HepG2 (cell line): ENCODE measurements around the gene SGIP1. TPM values are rescaled to one million over a fixed set of nuclear protein-coding genes. Genes with fewer than 3 reads are reported as not detected.

Experiments used
- ATAC-seq: fragments of 200-7000 bp; cut with Tn5 transposase; 3 replicates; pipeline ENCODE4 v1.9.1; 2020; ENCODE audit warnings: mild to moderate bottlenecking, moderate library complexity
- BruUV-seq: library from RNA; stranded (reverse); fragments of 400-500 nt; replicated peaks from 2 replicates; lab custom pipeline; 2021; lab: Mats Ljungman, UMichigan
- CTCF ChIA-PET: fragments of 300-600 bp; formaldehyde crosslinking; extraction: SDS; loops from one replicate; lab custom pipeline; 2021; ENCODE audit warnings: low total read pairs, inconsistent platforms, low intra/inter-chr PET ratio; lab: Yijun Ruan, JAX
- POLR2A ChIA-PET: fragments of 350-600 bp; sonication (Branson Sonifier 250); formaldehyde crosslinking; loops from one replicate; lab custom pipeline; 2020; ENCODE audit warnings: antibody characterized with exemption, inconsistent platforms; lab: Yijun Ruan, JAX
- DNase-seq: peaks from one replicate; pipeline ENCODE4 v3.0.0-alpha.2; 2015; ENCODE audit warnings: low spot score
- FAIRE-seq: peaks from 3 replicates; lab custom pipeline; 2011; peaks lifted over from hg19 to GRCh38; lab: Jason Lieb, UNC
- H2AFZ ChIP-seq: one replicate; pipeline ENCODE4 v1.6.1; 2011; ENCODE audit warnings: low read length, inconsistent platforms
- H3K27ac ChIP-seq: fragments of 300-600 bp; 3 replicates; pipeline ENCODE4 v1.8.0; 2011; ENCODE audit warnings: mixed run types, mild to moderate bottlenecking, mixed read lengths, low read length, inconsistent platforms; ENCODE audit not compliant: insufficient read depth; ENCODE audit errors: extremely low read length
- H3K27me3 ChIP-seq, 2 experiments: fragments of 200-600 bp in 1 of 2; 2 replicates in 1 of 2; 3 replicates in 1 of 2; pipeline versions ENCODE4 v1.6.0 to v1.8.0; 2011; ENCODE audit warnings: low read length in 2 of 2, mild to moderate bottlenecking in 2 of 2, moderate library complexity in 2 of 2, inconsistent platforms in 1 of 2; ENCODE audit not compliant: insufficient read depth in 2 of 2, control insufficient read depth in 1 of 2
- H3K36me3 ChIP-seq, 2 experiments: fragments of 200-600 bp in 1 of 2; replicated peaks in 1 of 2; 2 replicates in 1 of 2; 3 replicates in 1 of 2; pipeline versions ENCODE4 v1.5.1 to v1.8.0; 2011; ENCODE audit warnings: low read length in 2 of 2, inconsistent platforms in 1 of 2; ENCODE audit not compliant: insufficient read depth in 2 of 2, control insufficient read depth in 1 of 2
- H3K4me1 ChIP-seq: 2 replicates; pipeline ENCODE4 v1.5.1; 2012; ENCODE audit warnings: low read length, inconsistent platforms; ENCODE audit not compliant: insufficient read depth
- H3K4me2 ChIP-seq: 2 replicates; pipeline ENCODE4 v1.6.0; 2011; ENCODE audit warnings: low read depth, low read length, inconsistent platforms
- H3K4me3 ChIP-seq, 3 experiments: fragments of 200-600 bp in 1 of 3; sonication (generic), shearing (Covaris generic) in 1 of 3; replicated peaks in 1 of 3; 2 replicates each; pipeline ENCODE4 v1.5.1; 2011 to 2016; ENCODE audit warnings: low read length in 3 of 3, inconsistent platforms in 2 of 3, low read depth in 2 of 3, mild to moderate bottlenecking in 2 of 3, control low read depth in 1 of 3, mixed read lengths in 1 of 3; ENCODE audit not compliant: insufficient read depth in 1 of 3
- H3K79me2 ChIP-seq: one replicate; pipeline ENCODE4 v1.6.1; 2011; ENCODE audit warnings: low read length, inconsistent platforms; ENCODE audit not compliant: insufficient read depth
- H3K9ac ChIP-seq: 2 replicates; pipeline ENCODE4 v1.6.0; 2011; ENCODE audit warnings: mild to moderate bottlenecking, low read depth, low read length, inconsistent platforms; ENCODE audit not compliant: insufficient read depth
- H3K9me3 ChIP-seq: 2 replicates; pipeline ENCODE4 v1.5.1; 2012; ENCODE audit warnings: mild to moderate bottlenecking, low read length
- H4K20me1 ChIP-seq: 2 replicates; pipeline ENCODE4 v1.6.0; 2011; ENCODE audit warnings: inconsistent platforms, mild to moderate bottlenecking, low read length, moderate library complexity; ENCODE audit not compliant: insufficient read depth
- ARNT ChIP-seq: fragments of 450-650 bp; IDR thresholded peaks from 2 replicates; pipeline ENCODE4 v1.6.1; 2017
- BCL6 ChIP-seq: IDR thresholded peaks from 2 replicates; pipeline ENCODE4 v1.6.1; 2016; ENCODE audit warnings: missing genetic modification reagents, missing compliant biosample characterization
- DNMT3B ChIP-seq: conservative IDR thresholded peaks from 2 replicates; pipeline ENCODE4 v1.6.1; 2016; ENCODE audit warnings: missing biosample characterization, control low read depth
- HNF4A ChIP-seq: sonication (generic); formaldehyde crosslinking; IDR thresholded peaks from 2 replicates; pipeline ENCODE4 v1.4.0; 2020; ENCODE audit warnings: missing genetic modification reagents
- IKZF4 ChIP-seq: sonication (generic); formaldehyde crosslinking; IDR thresholded peaks from 2 replicates; pipeline ENCODE4 v1.5.1; 2020; ENCODE audit warnings: borderline replicate concordance, mild to moderate bottlenecking, low read depth, missing genetic modification reagents; ENCODE audit errors: not compliant biosample characterization
- NR2F2 ChIP-seq: IDR thresholded peaks from 2 replicates; pipeline ENCODE4 v1.6.1; 2012; ENCODE audit warnings: low read depth, inconsistent platforms, borderline replicate concordance
- POGZ ChIP-seq: sonication (generic); formaldehyde crosslinking; IDR thresholded peaks from 2 replicates; pipeline ENCODE4 v1.4.0; 2020; ENCODE audit warnings: mild to moderate bottlenecking, missing genetic modification reagents
- PRPF4 ChIP-seq: fragments of 200-400 bp; formaldehyde crosslinking; IDR thresholded peaks from 2 replicates; pipeline ENCODE4 v1.6.1; 2016; ENCODE audit warnings: low read length, low read depth; ENCODE audit not compliant: poor library complexity, severe bottlenecking
- REPIN1 ChIP-seq: sonication (generic); formaldehyde crosslinking; IDR thresholded peaks from 2 replicates; pipeline ENCODE4 v1.8.0; 2022; ENCODE audit warnings: missing genetic modification reagents, low read depth, mild to moderate bottlenecking, borderline replicate concordance
- SPEN ChIP-seq: sonication (generic); formaldehyde crosslinking; IDR thresholded peaks from 2 replicates; pipeline ENCODE4 v1.5.1; 2020; ENCODE audit warnings: low read depth, mild to moderate bottlenecking, missing genetic modification reagents
- ZNF136 ChIP-seq: sonication (generic); formaldehyde crosslinking; IDR thresholded peaks from 2 replicates; pipeline ENCODE4 v1.8.1; 2022; ENCODE audit warnings: low read depth, mild to moderate bottlenecking, moderate library complexity, missing genetic modification reagents
- ZNF407 ChIP-seq: sonication (generic); formaldehyde crosslinking; IDR thresholded peaks from one replicate; pipeline ENCODE4 v1.5.1; 2020; ENCODE audit warnings: mild to moderate bottlenecking, missing genetic modification reagents; ENCODE audit errors: not compliant biosample characterization
- ZNF430 ChIP-seq: sonication (generic); formaldehyde crosslinking; IDR thresholded peaks from 2 replicates; pipeline ENCODE4 v1.9.0; 2021; ENCODE audit warnings: mild to moderate bottlenecking, missing genetic modification reagents
- ZNF563 ChIP-seq: sonication (generic); formaldehyde crosslinking; IDR thresholded peaks from 2 replicates; pipeline ENCODE4 v1.8.0; 2022; ENCODE audit warnings: mild to moderate bottlenecking, moderate library complexity, missing genetic modification reagents
- ZNF720 ChIP-seq: sonication (generic); formaldehyde crosslinking; IDR thresholded peaks from 2 replicates; pipeline ENCODE4 v1.4.0; 2020; ENCODE audit warnings: missing genetic modification reagents
- ZNF75D ChIP-seq: sonication (generic); formaldehyde crosslinking; IDR thresholded peaks from 2 replicates; pipeline ENCODE4 v1.8.1; 2023; ENCODE audit warnings: missing genetic modification reagents, mild to moderate bottlenecking, borderline replicate concordance
- WGBS: methylation state at CpG from one replicate; pipeline ENCODE4 v1.1.6; 2017; ENCODE audit warnings: low lambda C conversion rate; 5-methylcytosine and 5-hydroxymethylcytosine counted together
- in situ Hi-C: cut with HindIII; loops from 2 replicates; pipeline ENCODE4 v1.10.0; 2017; ENCODE audit warnings: low pct_unique_long_range_greater_than_20kb; ENCODE audit not compliant: extremely low pct_ligation_motif_present
- intact Hi-C: fragments of 100-400 bp; cut with micrococcal nuclease; formaldehyde crosslinking; loops from one replicate; pipeline ENCODE4 v1.10.0; 2022; ENCODE audit not compliant: unreplicated experiment
- polyA plus RNA-seq, 8 experiments: library from polyadenylated mRNA; depleted of rRNA in 3 of 8; stranded (reverse) in 7 of 8; unstranded in 1 of 8; fragments of >200 nt; fragmentation: Illumina TruSeq in 4 of 8; extraction: Trizol in 4 of 8; gene quantifications; 2 replicates each; pipeline versions ENCODE4 v1.2.1 to v1.2.3, GENCODE V29; 2011 to 2016; ENCODE audit warnings: low read depth in 4 of 8, missing spikeins in 1 of 8, mixed read lengths in 1 of 8; ENCODE audit not compliant: insufficient read depth in 1 of 8
- total RNA-seq, 5 experiments: library from RNA; depleted of rRNA; stranded (reverse); fragments of >200 nt; fragmentation: Illumina TruSeq; extraction: Trizol; gene quantifications; 2 replicates each; pipeline ENCODE4 v1.2.3, GENCODE V29; 2016; ENCODE audit warnings: low read depth in 1 of 5

Gene SGIP1
- total and polyA plus RNA-seq, 2 of the 13 experiments (the other 11 are each of a cell fraction or from before 2014, with no cell fraction given): not detected

GRCh38 chr1:66758241-66758755 is 224.3 kb downstream of the SGIP1 start (continued):
- TF ChIP-seq PRPF4 (no peak), DNMT3B (CRISPR knock-in tag) (no peak), HNF4A (CRISPR knock-in tag) (no peak), REPIN1 (CRISPR knock-in tag) (no peak)

- Histone ChIP-seq H3K4me3 (no peak overlapping the region), H3K27ac (no peak overlapping the region), H3K36me3 (no peaks in the 10 kb centered on the region), H3K79me2 (no peaks in the 10 kb centered on the region), H4K20me1 (no peaks in the 10 kb centered on the region), H3K4me2 (no peak overlapping the region), H3K27me3 (no peaks in the 10 kb centered on the region; a peak in 1 of 5 replicates), H3K4me1 (no peaks in the 10 kb centered on the region), H3K9me3 (no peaks in the 10 kb centered on the region), H2AFZ (no peak overlapping the region), H3K9ac (no peak overlapping the region)
- FAIRE-seq (no peak), DNase-seq (no peak), ATAC-seq (no peak)
- intact Hi-C loops (no loop called here), in situ Hi-C loops (loop anchor here (10.0 kb wide), 1 partner anchor 384 kb away; no protein-coding TSS in a partner anchor)
- no TSS peak for BruUV-seq
- WGBS: 0% methylated on average over 1 of the region's 1 CpG
- ChIA-PET POLR2A (no interaction called here), CTCF (no interaction called here)
- TF ChIP-seq SPEN (CRISPR knock-in tag): no peak
- TF ChIP-seq ZNF430 (CRISPR knock-in tag): no peak
- TF ChIP-seq ARNT: no peak
- TF ChIP-seq ZNF136 (CRISPR knock-in tag): no peak
- no peak for TF ChIP-seq ZNF75D (CRISPR knock-in tag)
- no peak for TF ChIP-seq IKZF4 (CRISPR knock-in tag)
- no peak for TF ChIP-seq BCL6 (CRISPR knock-in tag)
- TF ChIP-seq NR2F2: no peak
- no peak for TF ChIP-seq POGZ
- no peak for TF ChIP-seq ZNF720
- no peak for TF ChIP-seq ZNF563
- TF ChIP-seq ZNF407 (CRISPR knock-in tag): no peak
These were observed 226.6 kb downstream of the SGIP1 start for GRCh38 chr1:66760506-66760905.
